ENCODE results near the gene PIK3C2G. TPM values are rescaled to one million over a fixed set of nuclear protein-coding genes. Genes with fewer than 3 reads are reported as not detected.

PIK3C2G gene
- total RNA-seq, 1 experiment from 2014 or later = not detected

- no TSS peak for BruUV-seq (replicated peaks)
- intact Hi-C loops (cut with micrococcal nuclease; ENCODE audit: unreplicated experiment) = no loop called here
- Histone ChIP-seq H3K4me1 (ENCODE audit: insufficient read depth, low read length, poor library complexity, severe bottlenecking) (peaks cover 19% of the 10 kb centered on the region), H3K4me3 (ENCODE audit: low read depth, low read length, poor library complexity, severe bottlenecking) (no peak overlapping the region), H3K9me3 (ENCODE audit: low read depth, low read length, poor library complexity, severe bottlenecking) (peaks cover 6% of the 10 kb centered on the region), H3K36me3 (ENCODE audit: insufficient read depth, low read length, poor library complexity, severe bottlenecking) (no peaks in the 10 kb centered on the region), H3K27me3 (replicated peaks; ENCODE audit: insufficient read depth, low read depth, low read length, poor library complexity) (no peaks in the 10 kb centered on the region), H3K27ac (ENCODE audit: low read depth, low read length, poor library complexity, severe bottlenecking) (no peak overlapping the region)
- POLR2A ChIA-PET (ENCODE audit: low non-redundant PET) = no interaction called here
- no peak for TF ChIP-seq EZH2 (IDR thresholded peaks at IDR 0.05; ENCODE audit: borderline replicate concordance, low read depth, low read length, poor library complexity, severe bottlenecking)
- no peak for TF ChIP-seq CTCF (conservative IDR thresholded peaks at IDR 0.05; ENCODE audit: low read depth, low read length)
- DNase-seq (ENCODE audit: low spot score) = no peak
- CTCF ChIA-PET = no interaction called here
Observed at GRCh38 chr12:18284386-18284785, 23.1 kb downstream of the PIK3C2G start.

DNA sequence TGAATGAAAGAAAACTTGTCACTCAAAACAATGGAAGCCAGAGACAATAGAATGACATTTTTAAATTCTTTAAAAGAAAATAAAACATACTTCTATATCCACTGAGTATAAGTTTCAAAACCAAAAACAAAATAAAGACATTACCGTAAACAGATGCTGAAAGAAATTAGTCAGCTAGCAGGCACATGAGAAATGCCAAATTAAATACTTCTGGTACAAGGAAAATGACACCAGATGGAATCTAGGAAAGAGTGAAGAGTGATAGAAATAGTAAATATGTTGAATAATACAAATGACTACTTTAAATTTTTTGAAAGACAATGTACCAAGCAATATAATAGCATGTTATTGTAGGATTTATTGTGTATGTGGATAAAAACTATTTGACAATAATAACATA, 23.8 kb downstream of the PIK3C2G start:
- no peak for TF ChIP-seq CTCF (conservative IDR thresholded peaks at IDR 0.05; ENCODE audit: low read depth, low read length)
- no peak for TF ChIP-seq EZH2 (IDR thresholded peaks at IDR 0.05; ENCODE audit: borderline replicate concordance, low read depth, low read length, poor library complexity, severe bottlenecking)
- POLR2A ChIA-PET (ENCODE audit: low non-redundant PET) = no interaction called here
- peaks cover 19% of the 10 kb centered on the region for H3K4me1 ChIP-seq (ENCODE audit: insufficient read depth, low read length, poor library complexity, severe bottlenecking)
- intact Hi-C loops (cut with micrococcal nuclease; ENCODE audit: unreplicated experiment) = no loop called here
- DNase-seq (ENCODE audit: low spot score) = no peak
- H3K9me3 ChIP-seq (ENCODE audit: low read depth, low read length, poor library complexity, severe bottlenecking) = peaks cover 6% of the 10 kb centered on the region
- CTCF ChIA-PET = no interaction called here
- H3K4me3 ChIP-seq (ENCODE audit: low read depth, low read length, poor library complexity, severe bottlenecking) = no peak overlapping the region
- BruUV-seq (replicated peaks) = no TSS peak
- no peaks in the 10 kb centered on the region for H3K36me3 ChIP-seq (ENCODE audit: insufficient read depth, low read length, poor library complexity, severe bottlenecking)
- no peaks in the 10 kb centered on the region for H3K27me3 ChIP-seq (replicated peaks; ENCODE audit: insufficient read depth, low read depth, low read length, poor library complexity)
- H3K27ac ChIP-seq (ENCODE audit: low read depth, low read length, poor library complexity, severe bottlenecking) = no peak overlapping the region

- Histone ChIP-seq H3K9me3 (ENCODE audit: low read depth, low read length, poor library complexity, severe bottlenecking) (peaks cover 6% of the 10 kb centered on the region), H3K4me3 (ENCODE audit: low read depth, low read length, poor library complexity, severe bottlenecking) (no peak overlapping the region), H3K4me1 (ENCODE audit: insufficient read depth, low read length, poor library complexity, severe bottlenecking) (no peaks in the 10 kb centered on the region), H3K27ac (ENCODE audit: low read depth, low read length, poor library complexity, severe bottlenecking) (no peak overlapping the region), H3K27me3 (replicated peaks; ENCODE audit: insufficient read depth, low read depth, low read length, poor library complexity) (no peaks in the 10 kb centered on the region), H3K36me3 (ENCODE audit: insufficient read depth, low read length, poor library complexity, severe bottlenecking) (no peaks in the 10 kb centered on the region)
- no peak for DNase-seq (ENCODE audit: low spot score)
- intact Hi-C loops (cut with micrococcal nuclease; ENCODE audit: unreplicated experiment) = no loop called here
- ChIA-PET POLR2A (ENCODE audit: low non-redundant PET) (no interaction called here), CTCF (no interaction called here)
- no TSS peak for BruUV-seq (replicated peaks)
- TF ChIP-seq EZH2 (IDR thresholded peaks at IDR 0.05; ENCODE audit: borderline replicate concordance, low read depth, low read length, poor library complexity, severe bottlenecking) (no peak), CTCF (conservative IDR thresholded peaks at IDR 0.05; ENCODE audit: low read depth, low read length) (no peak)
Observed at GRCh38 chr12:18290386-18290785, 29.1 kb downstream of the PIK3C2G start.

Data from A673 (cell line).